GM12878 (cell line): ENCODE data around the gene ESRP2.

Experiments
- CBFB ChIP-seq: IDR thresholded peaks from 2 replicates; pipeline ENCODE4 v1.6.1; 2016; ENCODE audit warnings: antibody characterized with exemption, low read depth
- CTCF ChIP-seq, 3 experiments: IDR thresholded peaks in 2 of 3; conservative IDR thresholded peaks in 1 of 3; 2 replicates each; pipeline ENCODE4 v1.5.1; 2011; ENCODE audit warnings: low read depth in 3 of 3, low read length in 3 of 3, mild to moderate bottlenecking in 3 of 3, control low read depth in 2 of 3, moderate library complexity in 2 of 3, inconsistent platforms in 1 of 3, mixed read lengths in 1 of 3; ENCODE audit not compliant: control insufficient read depth in 2 of 3, insufficient read depth in 1 of 3; ENCODE audit errors: extremely low read depth in 1 of 3
- MYC ChIP-seq: IDR thresholded peaks from 2 replicates; pipeline ENCODE4 v1.6.1; 2011; ENCODE audit warnings: mild to moderate bottlenecking, low read length, moderate library complexity, inconsistent platforms; ENCODE audit not compliant: insufficient read depth, insufficient replicate concordance, insufficient read length, severe bottlenecking
- PBX3 ChIP-seq: IDR thresholded peaks from 2 replicates; pipeline ENCODE4 v1.6.1; 2011; ENCODE audit warnings: mild to moderate bottlenecking, low read depth, low read length, moderate library complexity; ENCODE audit not compliant: insufficient replicate concordance
- POLR2A ChIP-seq: IDR thresholded peaks from 2 replicates; pipeline ENCODE4 v1.6.1; 2011; ENCODE audit warnings: low read depth, mild to moderate bottlenecking, low read length
- POLR2AphosphoS2 ChIP-seq: IDR thresholded peaks from 2 replicates; pipeline ENCODE4 v1.6.1; 2011; ENCODE audit warnings: low read depth, mild to moderate bottlenecking, low read length, improper control_type of control experiment, moderate library complexity
- SIX5 ChIP-seq: IDR thresholded peaks from 2 replicates; pipeline ENCODE4 v1.6.1; 2011; ENCODE audit warnings: mild to moderate bottlenecking, low read depth, low read length, moderate library complexity; ENCODE audit not compliant: severe bottlenecking
- TCF12 ChIP-seq: IDR thresholded peaks from 2 replicates; pipeline ENCODE4 v1.6.1; 2011; ENCODE audit warnings: low read depth, mild to moderate bottlenecking, low read length
- TCF7 ChIP-seq: IDR thresholded peaks from 2 replicates; pipeline ENCODE4 v1.6.1; 2014; ENCODE audit warnings: antibody characterized with exemption, borderline replicate concordance
- ZBTB40 ChIP-seq: fragments of 450-650 bp; IDR thresholded peaks from 2 replicates; pipeline ENCODE4 v1.6.1; 2016; ENCODE audit warnings: mild to moderate bottlenecking, moderate library complexity, borderline replicate concordance
- ZNF207 ChIP-seq: fragments of 450-650 bp; IDR thresholded peaks from 2 replicates; pipeline ENCODE4 v1.6.1; 2014; ENCODE audit warnings: antibody characterized with exemption, mild to moderate bottlenecking, borderline replicate concordance
- ZSCAN29 ChIP-seq: fragments of 450-650 bp; IDR thresholded peaks from 2 replicates; pipeline ENCODE4 v1.6.1; 2017; ENCODE audit warnings: mild to moderate bottlenecking, moderate library complexity

GRCh38 chr16:68233085-68233834 lies 2.7 kb downstream of the ESRP2 start:
- TF ChIP-seq CBFB (no peak), ZBTB40 (no peak), CTCF (IDR thresholded peaks at IDR 0.05 in 2 of 3, conservative IDR thresholded peaks at IDR 0.05 in 1 of 3; ENCODE audit: control insufficient read depth in 2 of 3, extremely low read depth in 1 of 3, insufficient read depth in 1 of 3, low read depth in 3 of 3, low read length in 3 of 3) (no peak), MYC (no peak), TCF12 (no peak), TCF7 (no peak), SIX5 (no peak), POLR2AphosphoS2 (no peak), PBX3 (no peak), POLR2A (no peak), ZSCAN29 (no peak), ZNF207 (no peak)
